Hypothalamus (tissue), 51 donors: ENCODE results near the gene NUS1.
"Not testable (repeated sequence)": the region's sequence is repeated elsewhere in the genome, so short reads cannot be mapped to it uniquely, and the experiment has no call there.

Experiments used
- DNase-seq, 51 donors: peaks; one replicate each; lab custom pipeline; 2025; lab: John Stamatoyannopoulos, UW

Gene NUS1

GRCh38 chr6:117706936-117707509 lies 31.8 kb downstream of the NUS1 start:
- not testable (repeated sequence) for DNase-seq

- no peak for DNase-seq
Observed at GRCh38 chr6:117711369-117711768, 36.1 kb downstream of the NUS1 start.

GRCh38 chr6:117718895-117719294 lies 43.6 kb downstream of the NUS1 start:
- DNase-seq, result no peak

GRCh38 chr6:117721520-117721919 lies 46.3 kb downstream of the NUS1 start:
- not testable (repeated sequence) for DNase-seq

GRCh38 chr6:117728626-117729025 lies 53.4 kb downstream of the NUS1 start:
- DNase-seq, result no peak

GRCh38 chr6:117729613-117730012 lies 54.3 kb downstream of the NUS1 start:
- DNase-seq, result no peak

GRCh38 chr6:117733341-117733740 lies 58.1 kb downstream of the NUS1 start:
- DNase-seq, result no peak

GRCh38 chr6:117739869-117740268 lies 64.6 kb downstream of the NUS1 start:
- no peak for DNase-seq

- DNase-seq, result no peak
Observed at GRCh38 chr6:117740605-117741004, 65.3 kb downstream of the NUS1 start.

GRCh38 chr6:117750675-117751074 lies 75.4 kb downstream of the NUS1 start:
- DNase-seq, result not testable (repeated sequence)
